HG03439 (cell line): Measurements from ENCODE around the gene FGR.
"Not testable (repeated sequence)": the region's sequence is repeated elsewhere in the genome, so short reads cannot be mapped to it uniquely, and the experiment has no call there.

Experiments
- ATAC-seq: cut with Tn5 transposase; IDR thresholded peaks from one replicate; pipeline ENCODE4 v1.9.1; 2021; ENCODE audit warnings: mild to moderate bottlenecking, moderate library complexity; ENCODE audit not compliant: unreplicated experiment

Gene FGR

DNA sequence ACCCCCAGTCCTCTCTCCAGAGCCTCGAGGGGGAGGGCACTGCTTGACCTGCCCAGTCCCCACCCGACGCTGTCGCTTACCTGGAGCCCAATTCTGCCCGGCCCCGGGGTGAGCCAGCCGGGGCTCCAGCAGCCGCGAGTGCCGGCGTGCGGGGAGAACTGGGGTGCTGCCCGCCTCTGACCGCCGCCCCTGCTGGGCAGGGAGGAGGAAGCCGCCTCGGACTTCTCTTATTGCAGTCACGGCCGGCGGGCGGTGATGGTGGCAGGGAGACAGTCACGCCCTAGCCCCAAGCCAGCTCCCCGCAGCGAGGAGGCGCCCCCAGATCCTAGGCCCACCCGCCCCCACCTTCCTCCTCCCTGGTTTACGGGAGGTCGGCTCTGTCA is at the start of gene FGR:
Gene FGR, minus strand, starts transcription at position 201 of the 383 bp plus-strand sequence. CDS start 11,269 bp downstream, outside the sequence.
- no peak for ATAC-seq

DNA sequence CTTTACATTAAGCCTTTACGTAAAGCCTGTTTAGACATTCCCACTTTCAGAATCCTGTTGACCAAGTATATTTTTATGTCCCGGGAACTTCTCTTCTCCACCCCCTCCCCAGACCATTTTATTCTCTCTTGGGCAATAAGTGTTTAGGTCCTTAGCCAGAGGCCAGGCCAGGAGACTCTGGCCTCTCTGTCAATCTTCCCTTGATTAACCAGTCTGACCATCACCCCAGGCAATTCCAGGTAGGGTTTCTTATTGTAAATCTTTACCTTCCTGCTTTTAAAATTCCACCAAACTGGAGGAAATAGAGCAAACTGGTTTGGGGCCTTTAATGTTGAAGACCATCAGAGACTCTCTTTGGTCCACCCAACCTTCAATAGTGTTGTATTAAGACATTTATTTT is 49.2 kb upstream of the FGR start:
- no peak for ATAC-seq

DNA sequence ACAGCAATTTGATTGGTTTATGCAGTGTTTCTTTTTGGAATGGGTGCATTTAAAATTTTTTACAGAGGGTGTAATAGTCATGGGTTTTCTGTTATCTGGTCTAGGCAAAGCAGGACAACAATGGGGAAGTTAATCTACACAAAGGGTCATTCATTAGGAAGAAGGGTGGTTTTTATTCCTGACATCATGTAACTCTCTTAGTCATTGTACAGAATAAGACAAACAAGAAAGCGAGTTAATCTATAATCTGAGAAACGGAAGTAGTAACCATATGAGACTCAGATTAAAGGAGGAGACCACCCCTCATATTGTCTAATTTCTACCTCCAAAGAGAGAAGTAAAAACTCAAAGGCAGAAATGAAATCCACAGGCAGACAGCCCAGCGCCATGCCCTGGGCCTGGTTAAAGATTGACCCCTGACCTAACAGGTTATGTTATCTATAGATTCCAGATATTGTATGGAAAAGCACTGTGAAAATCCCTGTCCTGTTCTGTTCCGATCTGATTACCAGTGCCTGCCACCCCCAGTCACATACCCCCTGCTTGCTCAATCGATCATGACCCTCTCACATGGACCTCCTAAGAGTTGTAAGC is 47.5 kb upstream of the FGR start:
- ATAC-seq = no peak

DNA sequence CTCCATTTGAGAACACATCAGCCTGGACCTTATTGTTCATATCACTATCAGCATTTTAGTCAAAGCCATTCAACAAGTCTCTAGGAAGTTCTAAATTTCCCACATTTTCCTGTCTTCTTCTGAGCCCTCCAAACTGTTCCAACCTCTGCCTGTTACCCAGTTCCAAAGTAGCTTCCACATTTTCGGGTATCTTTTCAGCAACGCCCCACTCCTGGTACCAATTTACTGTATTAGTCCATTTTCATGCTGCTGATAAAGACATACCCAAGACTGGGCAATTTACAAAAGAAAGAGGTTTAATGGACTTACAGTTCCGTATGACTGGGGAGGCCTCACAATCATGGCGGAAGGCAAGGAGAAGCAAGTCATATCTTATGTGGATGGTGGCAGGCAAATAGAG is 46.6 kb upstream of the FGR start:
- ATAC-seq = not testable (repeated sequence)

DNA sequence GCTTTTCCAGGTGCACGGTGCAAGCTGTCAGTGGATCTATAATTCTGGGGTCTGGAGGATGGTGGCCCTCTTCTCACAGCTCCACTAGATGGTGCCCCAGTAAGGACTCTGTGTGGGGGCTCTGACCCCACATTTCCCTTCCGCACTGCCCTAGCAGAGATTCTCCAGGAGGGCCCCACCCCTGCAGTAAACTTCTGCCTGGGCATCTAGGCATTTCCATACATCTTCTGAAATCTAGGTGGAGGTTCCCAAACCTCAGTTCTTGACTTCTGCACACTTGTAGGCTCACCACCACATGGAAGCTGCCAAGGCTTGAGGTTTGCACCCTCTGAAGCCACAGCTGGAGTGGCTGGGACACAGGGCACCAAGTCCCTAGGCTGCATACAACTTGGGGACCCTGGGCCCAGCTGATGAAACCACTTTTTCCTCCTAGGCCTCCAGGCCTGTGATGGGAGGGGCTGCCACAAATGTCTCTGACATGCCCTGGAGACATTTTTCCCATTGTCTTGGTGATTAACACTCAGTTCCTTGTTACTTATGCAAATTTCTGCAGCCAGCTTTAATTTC is 45.3 kb upstream of the FGR start:
- not testable (repeated sequence) for ATAC-seq

DNA sequence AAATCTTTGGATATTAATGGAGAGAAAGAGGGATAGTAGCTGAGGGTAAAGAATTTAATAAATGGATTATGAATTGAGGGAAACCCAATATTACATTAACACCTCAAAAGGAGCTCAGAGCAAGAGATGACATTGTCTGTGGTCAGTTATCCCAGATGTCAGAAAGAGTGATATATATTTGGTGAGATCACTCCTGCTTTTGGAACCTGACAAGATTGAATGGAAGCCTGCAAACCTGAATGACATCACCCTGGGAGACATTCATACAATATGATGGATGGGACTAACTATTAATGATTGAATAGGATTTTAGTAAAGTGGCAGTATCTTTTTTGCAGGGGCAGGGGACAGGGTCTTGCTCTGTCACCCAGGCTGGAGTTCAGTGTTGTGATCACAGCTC is 43.8 kb upstream of the FGR start:
- ATAC-seq = no peak

DNA sequence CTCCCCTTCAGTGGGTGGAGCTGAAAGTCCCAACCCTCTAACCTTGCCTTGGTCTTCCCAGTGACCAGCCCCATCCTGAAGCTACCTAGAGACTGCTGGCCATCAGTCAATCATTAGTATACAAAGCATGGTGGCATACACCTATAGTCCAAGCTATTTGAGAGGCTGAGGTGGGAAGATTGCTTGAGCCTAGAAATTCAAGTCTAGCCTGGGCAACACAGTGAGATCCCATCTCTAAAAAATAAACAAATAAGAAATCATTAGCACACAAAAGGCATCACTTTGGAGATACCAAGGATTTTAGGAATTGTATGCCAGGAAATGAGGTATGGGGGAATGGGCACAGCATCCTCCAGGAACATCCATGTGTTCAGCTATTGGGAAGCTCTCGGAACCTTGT is 41.4 kb upstream of the FGR start:
- no peak for ATAC-seq

DNA sequence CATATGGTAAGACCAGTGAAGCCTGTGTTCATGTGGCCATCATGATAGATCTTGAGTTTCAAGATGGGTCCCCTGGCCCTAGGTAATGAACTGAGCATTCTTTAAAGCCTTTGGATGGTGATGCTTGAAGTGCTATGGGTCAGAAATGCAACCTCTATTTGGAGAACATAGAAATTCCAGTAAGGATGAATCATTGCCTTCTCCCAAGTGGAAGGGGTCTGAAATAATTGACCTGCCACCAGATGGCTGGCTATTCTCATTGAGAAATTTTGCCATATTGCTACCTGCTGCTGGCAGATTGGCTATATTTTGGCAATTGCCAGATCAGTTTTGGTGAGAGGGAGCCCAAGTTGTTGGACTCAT is 37.7 kb upstream of the FGR start:
- ATAC-seq = no peak

DNA sequence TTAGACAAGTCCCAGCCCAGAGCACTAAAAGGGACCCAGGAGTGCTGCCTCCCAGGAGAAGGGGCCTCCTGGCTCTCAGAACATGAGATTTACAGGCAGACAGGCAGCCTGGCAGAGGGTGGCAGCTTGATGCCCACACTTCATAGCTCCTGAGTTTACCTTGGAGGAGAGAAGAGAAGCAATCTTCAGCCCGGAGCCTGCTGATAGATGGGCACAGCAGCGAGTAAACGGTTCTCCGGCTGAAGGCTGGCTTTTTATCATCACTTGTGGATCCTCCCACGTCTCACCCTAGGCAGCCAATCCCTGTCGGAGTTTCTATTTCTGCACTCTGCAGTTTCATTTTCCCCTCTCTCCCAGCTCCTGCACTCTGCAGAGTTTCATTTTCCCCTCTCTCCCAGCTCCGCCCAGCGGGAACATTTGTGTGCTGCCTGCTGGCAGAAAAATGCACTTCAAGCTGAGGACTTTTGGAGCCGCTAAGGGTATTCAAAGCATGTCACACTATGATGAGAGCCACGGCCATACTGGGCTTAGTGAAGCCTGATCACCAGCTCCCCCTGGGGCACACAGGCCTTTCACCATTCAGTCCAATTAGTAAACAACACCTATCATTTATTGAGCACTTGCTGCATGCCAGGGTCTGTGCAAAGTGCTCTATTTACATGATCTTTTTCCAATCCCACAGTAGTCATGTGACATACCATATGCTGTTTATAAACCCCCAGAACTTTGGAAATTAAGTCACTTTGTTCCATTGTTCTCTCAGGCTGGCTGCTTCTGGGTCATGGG is 37.2 kb upstream of the FGR start, which contains the start of gene IFI6:
Gene IFI6, minus strand, starts transcription at position 229 of the 786 bp plus-strand sequence. CDS start 2,878 bp downstream, outside the sequence.
- peak; percentile 85 for ATAC-seq

DNA sequence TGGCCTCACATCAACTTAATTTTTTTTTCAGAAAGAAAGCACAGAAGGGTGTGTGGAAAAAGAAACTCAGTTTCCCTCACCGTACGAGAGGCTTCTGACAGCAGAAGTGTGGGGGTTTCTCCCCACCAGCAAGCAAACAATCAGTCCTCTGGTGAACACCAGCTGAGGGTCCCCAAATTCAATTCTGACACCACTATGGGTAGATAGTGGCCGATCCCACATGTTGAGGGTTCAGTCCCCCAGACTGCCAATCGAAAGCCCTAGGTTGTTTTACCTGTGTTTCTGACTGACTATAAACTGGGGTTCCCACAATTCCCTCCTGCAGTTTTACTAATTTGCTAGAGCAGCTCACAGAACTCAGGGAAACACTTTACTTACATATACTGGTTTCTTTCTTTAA is 34.9 kb upstream of the FGR start:
- ATAC-seq = no peak

DNA sequence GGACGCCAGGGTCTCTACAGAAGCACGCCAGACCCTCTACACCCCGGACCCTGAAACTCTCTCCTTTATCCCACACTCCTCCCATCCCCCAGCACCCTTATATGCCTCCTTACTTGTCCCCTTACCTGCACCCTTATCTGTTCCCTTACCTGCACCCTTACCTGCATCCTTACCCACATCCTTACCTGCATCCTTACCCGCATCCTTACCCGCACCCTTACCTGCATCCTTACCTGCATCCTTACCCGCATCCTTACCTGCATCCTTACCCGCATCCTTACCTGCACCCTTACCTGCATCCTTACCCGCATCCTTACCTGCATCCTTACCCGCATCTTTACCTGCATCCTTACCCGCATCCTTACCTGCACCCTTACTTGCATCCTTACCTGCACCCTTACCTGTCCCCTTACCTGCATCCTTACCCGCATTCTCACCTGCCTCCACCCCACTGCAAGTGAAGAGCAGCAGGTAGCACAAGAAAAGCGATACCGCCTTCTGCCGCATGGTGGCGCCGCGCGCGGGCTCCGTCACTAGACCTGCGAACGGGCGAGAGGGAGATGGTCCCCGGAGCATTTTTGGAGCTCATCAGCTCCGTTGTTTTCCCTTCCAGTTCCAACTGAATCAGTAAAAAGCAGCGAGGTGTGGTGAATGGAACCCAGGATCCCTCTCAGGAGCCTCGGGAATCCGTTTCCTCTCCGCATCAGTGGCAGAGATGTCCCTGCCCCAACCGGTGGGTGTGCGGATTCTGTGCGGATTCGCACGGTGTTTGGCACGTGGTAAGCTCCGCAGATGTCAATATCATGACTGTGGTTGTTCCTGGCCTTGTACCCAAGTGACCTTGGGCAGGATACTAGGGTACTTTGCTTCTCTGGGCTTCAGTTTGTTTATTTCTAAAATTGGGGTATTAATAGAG is 34.1 kb upstream of the FGR start:
- no peak for ATAC-seq

DNA sequence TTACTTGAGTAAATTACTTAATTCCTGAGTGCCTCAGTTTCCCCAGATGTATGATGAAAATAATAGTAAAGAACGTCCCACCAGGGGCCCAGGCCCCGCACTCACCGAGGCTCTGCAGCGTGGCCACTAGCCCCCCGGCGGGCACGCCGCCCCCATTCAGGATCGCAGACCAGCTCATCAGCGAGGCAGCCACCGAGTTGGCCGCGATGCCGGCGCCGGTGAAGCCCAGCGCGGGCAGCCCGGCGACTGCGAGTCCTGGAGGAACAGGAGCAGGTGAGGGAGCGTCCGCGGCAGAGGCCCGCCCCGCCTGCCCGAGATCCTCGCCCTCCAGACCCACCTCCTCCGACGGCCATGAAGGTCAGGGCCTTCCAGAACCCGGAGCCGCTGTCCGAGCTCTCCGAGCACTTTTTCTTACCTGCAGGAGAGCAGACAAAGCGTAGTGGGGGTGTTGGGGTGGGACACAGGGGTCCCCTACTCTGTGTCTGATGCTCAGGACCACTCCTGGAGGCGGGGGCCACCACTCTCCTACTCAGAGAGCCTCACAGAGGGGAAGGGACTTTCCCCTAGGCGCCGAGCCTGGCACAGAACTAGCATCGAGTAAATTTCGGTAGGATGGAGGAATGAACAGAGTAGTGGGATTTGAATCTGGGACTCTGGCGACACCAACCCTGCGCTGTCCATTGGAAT is 33.3 kb upstream of the FGR start:
- no peak for ATAC-seq

DNA sequence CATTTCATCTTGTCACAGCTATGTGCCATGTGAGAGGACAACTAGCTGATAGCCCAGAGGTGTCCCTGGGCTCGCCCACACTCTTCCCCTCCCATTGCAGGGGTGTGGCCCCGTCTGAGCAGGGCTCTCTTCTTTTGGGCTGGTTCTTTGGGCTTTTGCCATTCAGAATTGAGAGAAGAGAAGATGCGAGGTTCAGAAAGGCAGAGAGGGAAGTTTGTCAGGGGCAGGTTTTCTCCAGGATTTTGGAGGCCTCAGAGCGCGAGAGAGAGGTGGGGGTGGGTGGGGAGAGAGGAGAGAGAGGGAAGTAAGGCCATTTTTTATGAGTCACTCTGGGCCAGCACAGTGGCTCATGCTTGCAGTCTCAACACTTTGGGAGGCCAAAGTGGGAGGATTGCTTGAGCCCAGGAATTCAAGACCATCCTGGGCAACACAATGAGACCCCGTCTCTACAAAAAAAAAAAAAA is 31.8 kb upstream of the FGR start:
- no peak for ATAC-seq

DNA sequence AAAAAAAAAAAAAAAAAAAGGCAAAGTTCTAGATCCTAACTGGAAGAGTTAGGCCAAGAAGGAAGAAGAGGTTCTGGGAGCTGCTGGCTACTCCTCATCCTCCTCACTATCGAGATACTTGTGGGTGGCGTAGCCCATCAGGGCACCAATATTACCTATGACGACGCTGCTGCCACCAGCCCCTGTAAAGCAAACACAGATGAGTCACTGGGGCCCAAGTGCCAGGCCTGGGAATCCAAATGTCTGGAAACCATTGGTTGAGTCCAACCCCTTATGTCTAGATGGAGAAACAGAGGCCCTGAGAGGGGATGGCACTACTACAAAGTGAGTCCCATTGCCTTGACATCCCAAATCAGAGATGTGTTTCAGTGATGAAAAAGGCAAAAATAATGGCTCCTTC is 31.3 kb upstream of the FGR start:
- ATAC-seq = no peak

DNA sequence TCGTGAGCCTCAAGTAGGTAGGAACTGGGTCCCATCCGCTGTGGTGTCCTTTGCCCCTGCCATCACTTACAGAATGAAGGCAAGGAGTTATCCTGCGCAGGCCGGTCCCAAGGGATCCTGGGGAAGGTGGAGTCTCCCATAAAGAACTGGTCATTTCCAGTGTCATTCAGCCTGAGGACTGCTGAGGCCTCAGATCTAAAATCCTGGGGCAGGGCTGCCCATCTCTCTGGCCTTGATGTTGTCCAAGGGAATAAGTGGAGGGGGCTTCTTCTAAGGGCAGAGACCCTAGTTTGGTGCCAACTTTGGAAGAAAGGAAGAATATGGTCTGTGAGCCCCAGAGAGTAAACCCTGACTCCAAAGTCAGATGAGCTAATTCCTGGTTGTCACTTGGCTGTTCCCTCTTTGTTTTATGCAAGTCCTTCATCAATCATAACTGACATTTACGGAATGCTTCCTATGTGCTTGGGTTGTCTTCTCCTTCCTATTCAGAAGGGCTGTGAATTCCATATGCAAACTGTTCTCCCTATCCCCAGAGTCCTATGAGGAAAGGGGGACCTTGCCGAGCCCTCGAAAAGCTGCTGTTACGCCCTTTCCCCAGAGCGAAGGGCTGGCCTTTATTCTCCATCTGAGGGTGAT is 30.1 kb upstream of the FGR start:
- no peak for ATAC-seq

DNA sequence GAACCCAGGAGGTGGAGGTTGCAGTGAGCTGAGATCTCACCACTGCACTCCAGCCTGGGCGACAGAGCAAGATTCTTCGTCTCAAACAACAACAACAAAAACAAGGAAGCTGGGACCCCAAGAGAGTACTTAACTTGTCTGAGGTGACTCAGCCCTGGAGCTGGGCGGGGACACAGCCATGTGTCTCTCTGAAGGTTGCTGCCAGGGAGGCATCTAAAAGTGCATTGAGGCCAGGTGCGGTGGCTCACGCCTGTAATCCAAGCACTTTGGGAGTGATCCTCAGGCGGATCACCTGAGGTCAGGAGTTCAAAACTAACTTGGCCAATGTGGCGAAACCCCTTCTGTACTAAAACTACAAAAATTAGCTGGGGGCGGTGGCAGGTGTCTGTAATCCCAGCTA is 29.3 kb upstream of the FGR start:
- ATAC-seq = no peak

DNA sequence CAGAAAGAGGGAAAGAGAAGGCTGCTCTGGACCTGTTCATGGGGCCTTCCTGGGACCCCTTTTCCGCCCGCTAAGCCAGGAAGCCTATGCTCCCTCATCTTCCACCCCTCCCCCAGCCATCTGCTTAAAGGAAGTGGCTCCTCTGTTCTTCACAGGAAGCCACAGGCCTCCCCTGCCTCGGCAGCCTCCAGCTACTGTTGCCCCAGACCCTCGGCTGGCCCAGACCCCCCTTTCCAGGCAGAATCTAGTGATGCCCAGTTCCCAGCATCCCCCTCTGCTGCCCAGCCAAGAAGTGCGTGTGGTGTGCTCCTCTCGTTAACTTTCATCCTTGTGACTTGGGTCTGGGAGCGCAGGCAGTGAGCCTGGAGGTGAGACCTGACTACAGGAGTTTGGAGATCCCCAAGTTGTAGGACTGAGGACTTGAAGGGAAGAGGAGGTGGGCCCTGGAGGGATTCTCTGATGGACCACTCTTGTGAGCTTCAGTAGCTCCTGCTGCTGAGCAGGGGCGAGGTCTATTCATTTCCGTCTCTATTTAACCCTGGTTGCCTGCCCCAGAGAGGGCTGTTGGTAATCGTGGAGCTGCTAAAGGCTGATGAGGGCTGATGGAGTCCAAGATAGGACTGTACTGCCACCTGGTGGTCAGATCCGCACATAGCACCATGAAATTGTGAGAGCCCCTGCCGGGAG is 27.9 kb upstream of the FGR start:
- peak; percentile 38 for ATAC-seq

DNA sequence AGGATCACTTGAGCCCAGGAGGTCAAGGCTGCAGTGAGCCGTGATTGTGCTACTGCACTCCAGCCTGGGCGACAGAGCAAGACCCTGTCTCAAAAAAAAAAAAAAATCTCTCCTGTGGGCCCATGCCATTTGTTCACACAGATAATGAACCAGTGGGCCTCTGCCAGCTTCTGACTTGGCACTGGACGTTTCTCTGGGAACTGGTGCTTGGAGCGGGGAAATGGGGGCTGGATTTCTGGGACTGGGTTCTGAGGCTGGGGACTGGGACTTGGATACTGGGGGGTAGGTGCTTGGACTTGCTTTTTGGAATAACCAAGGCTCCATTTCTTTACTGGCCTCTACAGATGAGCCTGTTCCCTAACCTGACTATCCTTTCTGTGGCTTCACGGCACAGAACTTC is 27.3 kb upstream of the FGR start:
- no peak for ATAC-seq

DNA sequence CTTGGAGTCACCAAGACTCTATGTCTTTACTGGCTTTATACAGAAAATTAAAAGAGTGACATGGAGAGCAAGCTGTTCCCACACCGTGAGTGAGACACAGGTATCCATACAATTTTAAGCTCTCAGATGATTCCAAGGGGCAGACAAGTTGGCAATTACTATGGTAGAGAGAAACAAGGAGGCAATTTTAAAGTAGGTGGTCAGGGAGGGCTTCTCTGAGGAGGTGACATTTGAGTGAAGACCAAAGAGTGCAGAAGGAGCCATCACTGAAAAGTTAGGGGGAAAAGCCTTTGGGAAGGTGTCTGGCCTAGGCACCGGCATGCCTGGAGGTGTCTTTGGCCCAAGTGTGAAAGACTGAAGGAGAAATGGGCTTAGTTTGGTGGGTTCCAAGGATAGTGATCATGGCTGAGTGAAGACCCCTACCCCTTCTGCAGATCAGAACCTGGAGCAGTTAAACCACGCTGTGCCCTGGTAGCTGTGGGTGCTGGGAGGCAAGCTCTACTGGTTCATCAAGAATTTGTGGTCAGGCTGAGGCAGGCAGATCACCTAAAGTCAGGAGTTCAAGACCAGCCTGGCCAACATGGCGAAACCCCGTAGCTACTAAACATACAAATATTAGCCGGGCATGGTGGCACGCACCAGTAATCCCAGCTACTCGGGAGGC is 26.6 kb upstream of the FGR start:
- no peak for ATAC-seq
